ENCODE results near the gene TBCD. TPM values are rescaled to one million over a fixed set of nuclear protein-coding genes. Genes with fewer than 3 reads are reported as not detected.

TBCD gene
- total RNA-seq, 6 experiments from 2014 or later, result 47.3 to 67.6 (median 62.5) TPM

- Mint-ChIP-seq H3K4me1 (ENCODE audit: low read depth) (peaks cover 28% of the 10 kb centered on the region), H3K36me3 (ENCODE audit: low read depth) (peaks cover 13% of the 10 kb centered on the region), H3K4me3 (no peak overlapping the region), H3K27ac (no peak overlapping the region), H3K9me3 (no peaks in the 10 kb centered on the region), H3K27me3 (ENCODE audit: insufficient read depth) (peaks cover 3% of the 10 kb centered on the region; the same call in 1 of the 2 replicates)
- DNase-seq, result no peak
- TF ChIP-seq CTCF (IDR thresholded peaks at IDR 0.05), result no peak
Measured at GRCh38 chr17:82883419-82884031, 131.7 kb downstream of the TBCD start.

GRCh38 chr17:82884341-82884969 lies 132.6 kb downstream of the TBCD start:
- Mint-ChIP-seq H3K36me3 (ENCODE audit: low read depth) (peaks cover 13% of the 10 kb centered on the region), H3K4me3 (no peak overlapping the region)
- TF ChIP-seq CTCF (IDR thresholded peaks at IDR 0.05), result no peak

GRCh38 chr17:82884970-82885353 lies 133.1 kb downstream of the TBCD start:
- Mint-ChIP-seq H3K4me1 (ENCODE audit: low read depth) (peaks cover 28% of the 10 kb centered on the region), H3K9me3 (no peaks in the 10 kb centered on the region), H3K36me3 (ENCODE audit: low read depth) (peaks cover 13% of the 10 kb centered on the region), H3K27me3 (ENCODE audit: insufficient read depth) (peaks cover 3% of the 10 kb centered on the region; the same call in 1 of the 2 replicates), H3K27ac (peak overlapping the region; percentile 59), H3K4me3 (no peak overlapping the region)
- TF ChIP-seq CTCF (IDR thresholded peaks at IDR 0.05), result no peak
- no peak for DNase-seq

More at GRCh38 chr17:82884341-82884969, 132.6 kb downstream of the TBCD start:
- Mint-ChIP-seq H3K27ac (peak overlapping the region; percentile 59; the same call in 1 of the 2 replicates), H3K9me3 (no peaks in the 10 kb centered on the region), H3K27me3 (ENCODE audit: insufficient read depth) (peaks cover 3% of the 10 kb centered on the region; the same call in 1 of the 2 replicates), H3K4me1 (ENCODE audit: low read depth) (peaks cover 28% of the 10 kb centered on the region)
- no peak for DNase-seq

GRCh38 chr17:82887255-82888164 lies 135.6 kb downstream of the TBCD start:
- H3K27me3 Mint-ChIP-seq (ENCODE audit: insufficient read depth), result no peaks in the 10 kb centered on the region; the same call in 1 of the 2 replicates
- H3K27ac Mint-ChIP-seq, result peak overlapping the region; percentile 54
- no peak for DNase-seq
- TF ChIP-seq CTCF (IDR thresholded peaks at IDR 0.05), result no peak
- H3K36me3 Mint-ChIP-seq (ENCODE audit: low read depth), result peaks cover 13% of the 10 kb centered on the region
- no peak overlapping the region for H3K4me3 Mint-ChIP-seq
- H3K4me1 Mint-ChIP-seq (ENCODE audit: low read depth), result peaks cover 28% of the 10 kb centered on the region
- no peaks in the 10 kb centered on the region for H3K9me3 Mint-ChIP-seq

- Mint-ChIP-seq H3K27ac (no peak overlapping the region), H3K9me3 (no peaks in the 10 kb centered on the region), H3K4me1 (ENCODE audit: low read depth) (peaks cover 33% of the 10 kb centered on the region), H3K36me3 (ENCODE audit: low read depth) (peaks cover 13% of the 10 kb centered on the region), H3K4me3 (no peak overlapping the region), H3K27me3 (ENCODE audit: insufficient read depth) (no peaks in the 10 kb centered on the region; the same call in 1 of the 2 replicates)
- no peak for TF ChIP-seq CTCF (IDR thresholded peaks at IDR 0.05)
- DNase-seq, result no peak
Measured at GRCh38 chr17:82888583-82889495, 137.0 kb downstream of the TBCD start.

Measured in HFFc6 (cell line).